ENCODE data around the gene NRG3.
"Not testable (repeated sequence)": the region's sequence is repeated elsewhere in the genome, so short reads cannot be mapped to it uniquely, and the experiment has no call there.

GRCh38 chr10:83006479-83006878, 1131.5 kb downstream of the NRG3 start:
- not testable (repeated sequence) for TF ChIP-seq POLR2AphosphoS5 (IDR thresholded peaks at IDR 0.05; ENCODE audit: low read depth, low read length); PAX5 (IDR thresholded peaks at IDR 0.05; ENCODE audit: insufficient read depth, low read length, severe bottlenecking); SPI1 (IDR thresholded peaks at IDR 0.05; ENCODE audit: low read depth, low read length); POLR2A (IDR thresholded peaks at IDR 0.05; ENCODE audit: low read depth, low read length); POU2F2 (IDR thresholded peaks at IDR 0.05; ENCODE audit: low read depth, low read length)

Data from GM12891 (cell line).